Mesothelial cell of epicardium (in vitro differentiated cells): ENCODE measurements around the gene EPHA6. TPM values are rescaled to one million over a fixed set of nuclear protein-coding genes. Genes with fewer than 3 reads are reported as not detected.

Experiments used
- DNase-seq, 2 experiments: peaks; one replicate each; pipeline ENCODE4 v3.0.0; 2021; ENCODE audit warnings: low spot score in 2 of 2; ENCODE audit not compliant: unreplicated experiment in 2 of 2
- H3K27ac Mint-ChIP-seq: 2 replicates; pipeline ENCODE4 v1.8.0; 2021; ENCODE audit warnings: mixed read lengths
- H3K27me3 Mint-ChIP-seq: 2 replicates; pipeline ENCODE4 v1.8.0; 2021; ENCODE audit warnings: low read depth, mixed read lengths
- H3K36me3 Mint-ChIP-seq: 2 replicates; pipeline ENCODE4 v1.8.0; 2021; ENCODE audit warnings: mixed read lengths
- H3K4me1 Mint-ChIP-seq: 2 replicates; pipeline ENCODE4 v1.8.0; 2021; ENCODE audit warnings: mixed read lengths
- H3K4me3 Mint-ChIP-seq: 2 replicates; pipeline ENCODE4 v1.8.0; 2021; ENCODE audit warnings: mild to moderate bottlenecking, moderate library complexity, mixed read lengths
- H3K9me3 Mint-ChIP-seq: 2 replicates; pipeline ENCODE4 v1.8.0; 2021; ENCODE audit warnings: mixed read lengths
- total RNA-seq: library from RNA; stranded (reverse); gene quantifications from 3 replicates; pipeline ENCODE4 v1.2.1, GENCODE V29; 2021
- TF ChIP-seq, protein P1 (sequence below): fragments of 200-600 bp; sonication (generic); IDR thresholded peaks from one replicate; pipeline ENCODE4 v1.5.0; 2021; ENCODE audit warnings: antibody characterized with exemption; ENCODE audit not compliant: unreplicated experiment

Gene EPHA6
- total RNA-seq, 1 donor from 2014 or later: 43.3 TPM

DNA sequence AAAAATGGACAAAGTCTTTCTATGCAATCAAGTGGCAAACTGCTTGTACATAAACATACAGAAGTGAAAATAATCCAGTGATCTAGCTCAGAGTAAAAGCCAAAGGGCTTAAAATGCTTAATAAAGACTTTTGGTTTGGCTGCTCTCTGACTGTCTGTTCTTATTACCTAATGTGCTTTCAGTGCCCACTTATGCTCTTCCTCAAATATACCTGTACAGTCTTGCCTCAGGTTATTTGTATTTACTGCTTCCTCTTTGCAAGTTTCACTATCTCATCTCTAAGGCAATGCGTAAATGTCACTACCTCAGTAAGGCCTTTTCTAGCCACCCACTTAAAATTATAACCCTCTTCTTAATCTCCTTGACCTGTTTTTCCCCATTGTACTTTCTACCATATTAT, 171.8 kb downstream of the EPHA6 start:
- no peak overlapping the region for H3K4me3 Mint-ChIP-seq
- peaks cover 27% of the 10 kb centered on the region for H3K9me3 Mint-ChIP-seq
- no peak for DNase-seq
- no peaks in the 10 kb centered on the region for H3K27me3 Mint-ChIP-seq
- H3K27ac Mint-ChIP-seq: no peak overlapping the region
- TF ChIP-seq, protein P1, sequence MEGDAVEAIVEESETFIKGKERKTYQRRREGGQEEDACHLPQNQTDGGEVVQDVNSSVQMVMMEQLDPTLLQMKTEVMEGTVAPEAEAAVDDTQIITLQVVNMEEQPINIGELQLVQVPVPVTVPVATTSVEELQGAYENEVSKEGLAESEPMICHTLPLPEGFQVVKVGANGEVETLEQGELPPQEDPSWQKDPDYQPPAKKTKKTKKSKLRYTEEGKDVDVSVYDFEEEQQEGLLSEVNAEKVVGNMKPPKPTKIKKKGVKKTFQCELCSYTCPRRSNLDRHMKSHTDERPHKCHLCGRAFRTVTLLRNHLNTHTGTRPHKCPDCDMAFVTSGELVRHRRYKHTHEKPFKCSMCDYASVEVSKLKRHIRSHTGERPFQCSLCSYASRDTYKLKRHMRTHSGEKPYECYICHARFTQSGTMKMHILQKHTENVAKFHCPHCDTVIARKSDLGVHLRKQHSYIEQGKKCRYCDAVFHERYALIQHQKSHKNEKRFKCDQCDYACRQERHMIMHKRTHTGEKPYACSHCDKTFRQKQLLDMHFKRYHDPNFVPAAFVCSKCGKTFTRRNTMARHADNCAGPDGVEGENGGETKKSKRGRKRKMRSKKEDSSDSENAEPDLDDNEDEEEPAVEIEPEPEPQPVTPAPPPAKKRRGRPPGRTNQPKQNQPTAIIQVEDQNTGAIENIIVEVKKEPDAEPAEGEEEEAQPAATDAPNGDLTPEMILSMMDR: no peak
- H3K36me3 Mint-ChIP-seq: peaks cover 35% of the 10 kb centered on the region
- H3K4me1 Mint-ChIP-seq: peaks cover 4% of the 10 kb centered on the region

DNA sequence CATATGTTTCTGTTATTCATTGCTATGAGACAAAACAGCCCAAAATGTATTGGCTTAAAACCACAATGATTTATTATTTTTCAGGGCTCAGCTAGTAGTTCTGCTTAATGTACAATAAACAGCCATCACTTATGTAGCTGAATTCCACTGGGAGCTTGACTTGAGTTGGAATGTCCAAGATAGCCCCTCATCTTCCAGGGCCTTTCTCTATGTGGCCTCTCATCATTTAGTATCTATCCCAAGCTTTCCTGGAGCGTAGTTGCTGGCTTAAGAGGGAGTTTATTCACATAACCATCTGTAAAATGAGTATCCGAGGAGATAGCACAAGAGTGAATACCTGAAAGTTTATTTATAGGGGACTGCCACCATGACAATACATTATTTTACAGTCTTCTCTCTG, 176.8 kb downstream of the EPHA6 start:
- TF ChIP-seq, protein P1: no peak
- Mint-ChIP-seq H3K36me3 (peaks cover 30% of the 10 kb centered on the region), H3K4me1 (peaks cover 15% of the 10 kb centered on the region), H3K4me3 (no peak overlapping the region), H3K27ac (no peak overlapping the region), H3K27me3 (no peaks in the 10 kb centered on the region), H3K9me3 (peaks cover 6% of the 10 kb centered on the region)
- DNase-seq: no peak

DNA sequence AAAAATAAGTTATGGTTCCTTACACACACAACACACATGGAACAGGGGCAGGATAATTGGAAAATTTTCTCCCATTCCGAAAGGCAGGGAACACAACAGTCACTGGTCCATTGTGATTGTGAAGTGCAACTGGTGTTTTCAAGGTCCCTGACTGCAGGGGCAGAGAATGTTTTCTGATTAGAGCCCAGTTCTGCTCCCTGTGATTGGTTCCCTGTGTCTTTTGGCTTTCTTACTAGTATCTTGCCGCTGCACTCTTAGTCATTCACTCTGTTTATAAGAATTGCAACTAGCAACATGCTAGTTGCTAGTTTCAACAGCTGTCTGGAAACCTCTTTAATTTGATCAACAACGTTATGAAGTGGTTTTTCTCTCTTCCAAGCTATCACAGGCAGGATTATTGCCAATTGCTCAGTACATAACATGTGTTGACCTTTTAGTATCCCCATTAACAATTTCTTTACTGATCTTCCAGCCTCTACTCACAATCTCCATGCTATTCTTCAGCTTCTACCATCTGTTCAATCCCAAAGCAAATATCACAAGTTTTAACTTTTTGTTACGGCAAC, 177.5 kb downstream of the EPHA6 start:
- Mint-ChIP-seq H3K27ac (no peak overlapping the region), H3K27me3 (no peaks in the 10 kb centered on the region), H3K36me3 (peaks cover 32% of the 10 kb centered on the region), H3K4me1 (peaks cover 12% of the 10 kb centered on the region), H3K9me3 (peaks cover 13% of the 10 kb centered on the region), H3K4me3 (no peak overlapping the region)
- DNase-seq: no peak
- TF ChIP-seq, protein P1: no peak

DNA sequence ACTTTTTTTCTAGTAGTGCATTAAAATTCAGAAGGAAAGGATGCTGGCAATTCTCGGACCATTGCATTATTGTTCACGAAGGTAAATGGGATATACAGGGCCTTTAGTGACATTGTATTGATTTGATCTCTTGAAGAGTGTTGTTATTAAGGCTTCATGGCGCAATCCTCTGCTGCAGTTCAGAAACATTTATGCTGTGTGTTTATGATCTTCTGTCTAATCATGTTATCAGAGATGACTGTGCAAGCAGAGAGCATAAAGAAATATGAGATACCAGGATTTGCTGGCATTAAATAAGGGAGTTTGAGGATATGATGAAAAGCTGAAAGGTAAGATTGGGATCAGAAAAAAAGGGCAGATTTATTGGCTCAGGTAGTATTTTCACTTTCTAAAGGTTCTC, 180.6 kb downstream of the EPHA6 start:
- peak overlapping the region; percentile 80 for H3K27ac Mint-ChIP-seq
- H3K4me1 Mint-ChIP-seq: peaks cover 16% of the 10 kb centered on the region
- TF ChIP-seq, protein P1: no peak
- H3K9me3 Mint-ChIP-seq: peaks cover 20% of the 10 kb centered on the region
- no peaks in the 10 kb centered on the region for H3K27me3 Mint-ChIP-seq
- peaks cover 44% of the 10 kb centered on the region for H3K36me3 Mint-ChIP-seq
- no peak for DNase-seq
- H3K4me3 Mint-ChIP-seq: no peak overlapping the region

DNA sequence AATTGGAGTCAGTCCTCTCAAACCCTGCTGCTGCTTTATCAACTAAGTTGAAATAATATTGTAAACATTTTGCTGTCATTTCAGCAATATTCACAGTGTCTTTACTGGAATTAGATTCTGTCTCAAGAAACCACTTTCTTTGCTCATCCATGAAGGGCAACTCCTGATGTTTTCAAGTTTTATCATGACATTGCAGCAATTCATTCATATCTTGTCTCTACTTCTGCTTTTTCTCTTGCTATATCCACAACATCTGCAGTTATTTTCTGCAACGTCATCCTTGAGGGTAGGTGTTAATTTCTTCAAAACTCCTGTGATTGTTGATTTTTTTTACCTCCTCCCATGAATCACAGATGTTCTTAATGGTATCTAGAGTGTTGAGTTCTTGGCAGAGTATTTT, 181.6 kb downstream of the EPHA6 start:
- peaks cover 20% of the 10 kb centered on the region for H3K9me3 Mint-ChIP-seq
- H3K4me1 Mint-ChIP-seq: peaks cover 16% of the 10 kb centered on the region
- TF ChIP-seq, protein P1: no peak
- no peaks in the 10 kb centered on the region for H3K27me3 Mint-ChIP-seq
- peaks cover 45% of the 10 kb centered on the region for H3K36me3 Mint-ChIP-seq
- no peak overlapping the region for H3K27ac Mint-ChIP-seq
- DNase-seq: no peak
- H3K4me3 Mint-ChIP-seq: no peak overlapping the region

DNA sequence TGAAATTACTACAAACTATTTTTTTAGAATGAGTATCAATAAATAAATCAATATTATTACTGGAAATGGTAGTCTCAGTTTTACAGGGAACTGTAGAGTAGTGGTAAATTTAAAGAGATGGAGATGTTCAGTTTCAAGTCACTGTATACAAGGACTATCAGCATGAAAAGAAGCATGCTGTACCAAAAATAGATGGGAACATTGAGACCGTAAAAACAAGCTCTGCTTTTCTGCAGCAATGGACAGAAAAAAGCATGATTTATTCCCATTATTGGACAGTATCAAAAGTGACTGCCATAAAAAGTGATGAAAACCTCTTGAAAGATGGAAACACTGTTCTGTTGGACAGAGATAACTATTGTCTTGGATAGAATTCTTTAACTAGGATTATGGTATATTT, 187.2 kb downstream of the EPHA6 start:
- H3K27me3 Mint-ChIP-seq: no peaks in the 10 kb centered on the region
- TF ChIP-seq, protein P1: no peak
- peaks cover 42% of the 10 kb centered on the region for H3K9me3 Mint-ChIP-seq
- H3K4me3 Mint-ChIP-seq: no peak overlapping the region
- no peak overlapping the region for H3K27ac Mint-ChIP-seq
- H3K4me1 Mint-ChIP-seq: peaks cover 4% of the 10 kb centered on the region
- DNase-seq: no peak
- peaks cover 55% of the 10 kb centered on the region for H3K36me3 Mint-ChIP-seq
